Measurements from ENCODE around the gene MPHOSPH8. TPM values are rescaled to one million over a fixed set of nuclear protein-coding genes. Genes with fewer than 3 reads are reported as not detected.
"Not testable (repeated sequence)": the region's sequence is repeated elsewhere in the genome, so short reads cannot be mapped to it uniquely, and the experiment has no call there.

MPHOSPH8 gene
- total and polyA plus RNA-seq, 3 experiments from 2014 or later = 22.4 to 41.0 (median 40.8) TPM

DNA sequence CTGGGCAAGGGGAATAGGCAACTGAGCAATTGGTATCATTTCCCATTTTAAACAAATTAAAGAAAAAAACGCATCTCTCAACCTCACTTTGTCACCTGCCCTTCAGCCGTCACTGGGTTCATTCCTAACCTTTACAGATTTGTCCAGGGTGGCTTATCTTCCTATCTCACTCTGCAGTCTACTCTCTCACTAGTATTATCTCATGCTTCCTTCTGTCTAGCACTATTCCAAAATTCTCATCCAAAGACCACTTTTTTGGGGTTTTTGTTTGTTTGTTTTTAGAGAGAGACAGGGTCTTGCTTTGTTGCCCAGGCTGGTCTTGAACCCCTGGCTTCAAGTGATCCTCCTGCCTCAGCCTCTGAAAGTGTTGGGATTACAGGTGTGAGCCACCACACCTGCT, 26.7 kb upstream of the MPHOSPH8 start:
- ChIA-PET POLR2A (no interaction called here), CTCF (no interaction called here)
- Histone ChIP-seq H3K27me3 (ENCODE audit: insufficient read depth, low read length, poor library complexity, severe bottlenecking) (peaks cover 3% of the 10 kb centered on the region), H3K27ac (ENCODE audit: low read depth, low read length) (no peak overlapping the region), H3K4me1 (ENCODE audit: insufficient read depth, low read length) (no peaks in the 10 kb centered on the region), H3K36me3 (ENCODE audit: insufficient read depth, low read length) (no peaks in the 10 kb centered on the region), H3K4me3 (ENCODE audit: low read length) (no peak overlapping the region), H3K9me3 (ENCODE audit: low read length) (no peaks in the 10 kb centered on the region)
- DNase-seq = no peak
- Mint-ChIP-seq H3K9me3 (peaks cover 5 to 12% (median 10%) of the 10 kb centered on the region in 5 donors), H3K4me1 (peaks cover 1 to 7% (median 4%) of the 10 kb centered on the region in 3 donors), H3K4me3 (no peak overlapping the region), H3K27ac (no peak overlapping the region), H3K27me3 (peaks cover 35 to 48% of the 10 kb centered on the region in 2 donors), H3K36me3 (peaks cover 0 to 17% (median 2%) of the 10 kb centered on the region in 3 donors)

DNA sequence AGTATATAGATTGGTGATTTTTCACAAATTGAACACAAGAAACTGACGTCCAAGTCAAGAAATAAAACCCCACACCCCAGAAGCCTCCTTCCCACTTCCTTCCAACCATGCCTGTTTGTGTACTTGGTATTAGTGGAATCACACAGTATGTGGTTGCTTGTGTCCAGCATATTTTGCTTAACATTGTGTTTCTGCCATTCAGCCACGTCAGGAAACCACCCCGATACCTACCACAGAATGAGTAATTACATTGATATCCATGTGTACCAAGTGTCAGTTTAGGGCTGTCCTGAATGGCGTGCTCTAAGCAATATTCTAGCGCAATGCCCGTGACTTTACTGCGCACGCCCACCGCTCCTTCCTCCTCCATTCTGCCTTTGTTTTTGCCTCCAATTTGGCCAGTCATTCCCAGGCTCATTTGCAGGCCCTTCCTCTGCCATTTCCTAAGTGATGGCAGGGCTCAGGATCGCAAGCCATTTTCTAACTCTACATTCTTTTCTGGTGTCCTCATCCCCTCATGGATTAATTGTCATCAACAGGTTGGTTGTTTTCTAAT, 25.9 kb upstream of the MPHOSPH8 start:
- H3K4me1 ChIP-seq (ENCODE audit: insufficient read depth, low read length) = no peaks in the 10 kb centered on the region
- no peak overlapping the region for H3K4me3 ChIP-seq (ENCODE audit: low read length)
- H3K4me1 Mint-ChIP-seq = peaks cover under 1 to 4% (median 3%) of the 10 kb centered on the region in 3 donors
- no peak overlapping the region for H3K27ac Mint-ChIP-seq
- ChIA-PET POLR2A (no interaction called here), CTCF (no interaction called here)
- H3K36me3 ChIP-seq (ENCODE audit: insufficient read depth, low read length) = no peaks in the 10 kb centered on the region
- peaks cover under 1% of the 10 kb centered on the region for H3K27me3 ChIP-seq (ENCODE audit: insufficient read depth, low read length, poor library complexity, severe bottlenecking)
- H3K9me3 ChIP-seq (ENCODE audit: low read length) = no peaks in the 10 kb centered on the region
- H3K27ac ChIP-seq (ENCODE audit: low read depth, low read length) = no peak overlapping the region
- H3K36me3 Mint-ChIP-seq = peaks cover 0 to 17% (median 2%) of the 10 kb centered on the region in 3 donors
- peaks cover 33 to 44% of the 10 kb centered on the region in 2 donors for H3K27me3 Mint-ChIP-seq
- no peak overlapping the region for H3K4me3 Mint-ChIP-seq
- H3K9me3 Mint-ChIP-seq = peaks cover 5 to 12% (median 10%) of the 10 kb centered on the region in 5 donors
- DNase-seq = no peak

DNA sequence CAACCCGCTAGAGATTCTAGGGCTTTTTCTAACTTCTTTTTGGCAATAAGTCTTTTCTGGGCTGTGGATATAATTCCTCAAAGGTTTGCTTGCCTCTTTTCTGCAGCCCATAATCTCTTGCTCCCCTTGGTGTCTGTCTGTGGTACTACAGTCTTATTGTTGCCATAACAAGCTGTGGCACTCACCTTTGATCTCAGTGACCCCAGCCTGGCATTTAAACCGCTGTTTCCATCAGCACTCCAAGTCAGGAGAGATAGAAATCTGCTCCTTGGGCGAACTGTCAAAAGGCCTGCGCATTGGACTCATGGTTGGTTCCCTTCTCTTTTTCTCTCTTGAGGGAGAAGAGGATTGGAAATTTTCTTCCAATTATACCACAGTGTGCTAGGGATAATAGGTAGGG, 14.5 kb upstream of the MPHOSPH8 start:
- Mint-ChIP-seq H3K36me3 (peaks cover 0 to 15% (median 0%) of the 10 kb centered on the region in 3 donors), H3K4me3 (no peak overlapping the region), H3K27ac (no peak overlapping the region), H3K4me1 (no peaks in the 10 kb centered on the region), H3K27me3 (peaks cover 17 to 57% of the 10 kb centered on the region in 2 donors), H3K9me3 (peaks cover 6 to 9% (median 9%) of the 10 kb centered on the region in 5 donors)
- Histone ChIP-seq H3K36me3 (ENCODE audit: insufficient read depth, low read length) (no peaks in the 10 kb centered on the region), H3K27ac (ENCODE audit: low read depth, low read length) (no peak overlapping the region), H3K27me3 (ENCODE audit: insufficient read depth, low read length, poor library complexity, severe bottlenecking) (peaks cover 4% of the 10 kb centered on the region), H3K4me1 (ENCODE audit: insufficient read depth, low read length) (no peaks in the 10 kb centered on the region), H3K4me3 (ENCODE audit: low read length) (no peak overlapping the region), H3K9me3 (ENCODE audit: low read length) (no peaks in the 10 kb centered on the region)
- ChIA-PET POLR2A (no interaction called here), CTCF (interaction anchor here (0.6 kb wide), 1 partner anchor 103 kb away, joined by 3 read pairs; no protein-coding TSS in a partner anchor)
- no peak for DNase-seq

DNA sequence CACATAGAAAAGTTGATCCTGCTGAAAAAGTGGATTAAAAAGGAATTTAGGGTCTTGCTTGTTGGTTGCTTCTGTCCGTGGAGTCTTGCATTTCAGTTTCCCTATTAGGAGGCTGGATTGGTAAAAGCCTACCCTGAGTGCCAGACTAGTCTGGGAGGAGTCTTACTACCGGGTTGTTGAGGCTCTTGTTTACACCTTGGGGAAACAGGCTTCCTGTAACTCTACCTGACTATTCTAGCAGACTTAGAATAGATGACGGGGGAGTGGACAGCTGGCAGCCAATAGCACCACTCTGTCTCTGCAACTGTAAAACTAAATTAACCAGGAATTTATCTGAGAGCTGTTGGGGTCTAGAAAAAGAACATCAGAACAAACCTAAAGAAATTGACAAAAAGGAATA, 11.3 kb upstream of the MPHOSPH8 start:
- Mint-ChIP-seq H3K27ac (no peak overlapping the region), H3K27me3 (peaks cover 20 to 64% of the 10 kb centered on the region in 2 donors), H3K36me3 (peaks cover 0 to 12% (median 1%) of the 10 kb centered on the region in 3 donors), H3K9me3 (peaks cover 6 to 9% (median 9%) of the 10 kb centered on the region in 5 donors), H3K4me1 (no peaks in the 10 kb centered on the region), H3K4me3 (no peak overlapping the region)
- Histone ChIP-seq H3K27me3 (ENCODE audit: insufficient read depth, low read length, poor library complexity, severe bottlenecking) (peaks cover 4% of the 10 kb centered on the region), H3K9me3 (ENCODE audit: low read length) (no peaks in the 10 kb centered on the region), H3K27ac (ENCODE audit: low read depth, low read length) (no peak overlapping the region), H3K36me3 (ENCODE audit: insufficient read depth, low read length) (no peaks in the 10 kb centered on the region), H3K4me1 (ENCODE audit: insufficient read depth, low read length) (no peaks in the 10 kb centered on the region), H3K4me3 (ENCODE audit: low read length) (no peak overlapping the region)
- no peak for DNase-seq
- ChIA-PET CTCF (no interaction called here), POLR2A (no interaction called here)

DNA sequence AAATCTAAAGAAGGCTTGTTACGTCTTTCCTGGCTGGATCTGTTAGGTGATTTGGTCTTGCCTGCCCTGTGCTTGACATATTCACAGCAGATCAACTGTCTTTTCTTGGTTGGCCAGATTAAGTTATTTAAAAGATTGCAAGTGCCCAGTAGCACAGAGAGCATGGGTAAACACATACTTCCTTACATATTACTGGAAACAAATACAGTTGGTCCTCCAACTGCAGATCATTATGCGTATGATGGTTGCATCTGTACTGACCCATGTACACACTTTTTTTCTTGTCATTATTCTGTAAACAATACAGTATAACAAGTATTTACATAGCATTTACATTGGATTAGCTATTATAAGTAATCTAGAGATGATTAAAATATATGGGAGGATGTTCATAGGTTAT, 9.2 kb upstream of the MPHOSPH8 start:
- Histone ChIP-seq H3K27me3 (ENCODE audit: insufficient read depth, low read length, poor library complexity, severe bottlenecking) (peaks cover 2% of the 10 kb centered on the region), H3K36me3 (ENCODE audit: insufficient read depth, low read length) (no peaks in the 10 kb centered on the region), H3K9me3 (ENCODE audit: low read length) (no peaks in the 10 kb centered on the region), H3K4me1 (ENCODE audit: insufficient read depth, low read length) (no peaks in the 10 kb centered on the region), H3K4me3 (ENCODE audit: low read length) (no peak overlapping the region), H3K27ac (ENCODE audit: low read depth, low read length) (no peak overlapping the region)
- Mint-ChIP-seq H3K27ac (no peak overlapping the region), H3K9me3 (peaks cover 0 to 3% (median 0%) of the 10 kb centered on the region in 5 donors), H3K4me3 (no peak overlapping the region), H3K27me3 (peaks cover 18 to 57% of the 10 kb centered on the region in 2 donors), H3K36me3 (peaks cover 0 to 1% (median 0%) of the 10 kb centered on the region in 3 donors), H3K4me1 (no peaks in the 10 kb centered on the region)
- no peak for DNase-seq
- ChIA-PET CTCF (no interaction called here), POLR2A (no interaction called here)

DNA sequence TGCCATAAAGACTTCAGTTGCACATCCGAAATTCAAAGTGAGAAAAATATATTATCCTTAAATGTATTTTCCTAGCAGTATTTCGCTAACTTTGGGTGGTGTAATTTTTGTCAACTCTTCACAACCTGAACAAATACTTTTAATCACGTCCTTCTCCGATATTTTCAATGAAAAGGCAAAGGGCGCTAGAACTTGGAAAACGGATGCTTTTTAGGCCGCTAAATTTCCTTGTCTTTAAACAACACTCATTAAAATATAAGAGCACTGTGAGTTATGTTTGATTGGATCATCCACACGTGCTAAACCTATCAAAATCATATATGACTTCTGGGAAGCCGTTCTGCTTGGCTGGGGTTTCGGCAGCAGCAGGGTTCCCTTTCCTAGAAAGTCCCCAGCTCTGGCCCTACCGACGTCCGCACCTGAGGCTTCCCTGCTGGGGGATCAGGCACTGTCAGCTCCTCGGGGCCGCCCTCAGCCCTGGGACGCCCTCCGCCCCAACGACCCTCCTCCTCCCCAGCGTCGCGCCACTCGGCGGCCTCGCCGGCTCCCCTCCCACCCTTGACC, 462 bp upstream of the MPHOSPH8 start:
- no peak for DNase-seq
- ChIA-PET CTCF (interaction anchor here (1.1 kb wide), 1 partner anchor 324 kb away, joined by 4 read pairs; no protein-coding TSS in a partner anchor), POLR2A (interaction anchor here (0.6 to 1.3 kb wide), 5 partner anchors 24 to 1971 kb away, joined by 3 to 11 read pairs (median 6); partner anchors contain the start of genes MICU2 and ZMYM5)
- Histone ChIP-seq H3K4me3 (ENCODE audit: low read length) (peak overlapping the region; percentile 97), H3K27ac (ENCODE audit: low read depth, low read length) (peak overlapping the region; percentile 94), H3K36me3 (ENCODE audit: insufficient read depth, low read length) (no peaks in the 10 kb centered on the region), H3K27me3 (ENCODE audit: insufficient read depth, low read length, poor library complexity, severe bottlenecking) (no peaks in the 10 kb centered on the region), H3K9me3 (ENCODE audit: low read length) (no peaks in the 10 kb centered on the region), H3K4me1 (ENCODE audit: insufficient read depth, low read length) (peaks cover 27% of the 10 kb centered on the region)
- H3K27me3 Mint-ChIP-seq = peaks cover 0 to 5% of the 10 kb centered on the region in 2 donors
- peaks cover 34 to 40% (median 37%) of the 10 kb centered on the region in 3 donors for H3K4me1 Mint-ChIP-seq
- peak overlapping the region; percentile 90 to 100 (median 100) for H3K27ac Mint-ChIP-seq
- H3K4me3 Mint-ChIP-seq = peak overlapping the region; percentile 100
- peaks cover 0 to 12% (median 0%) of the 10 kb centered on the region in 5 donors for H3K9me3 Mint-ChIP-seq
- H3K36me3 Mint-ChIP-seq = peaks cover 3 to 30% (median 4%) of the 10 kb centered on the region in 3 donors

DNA sequence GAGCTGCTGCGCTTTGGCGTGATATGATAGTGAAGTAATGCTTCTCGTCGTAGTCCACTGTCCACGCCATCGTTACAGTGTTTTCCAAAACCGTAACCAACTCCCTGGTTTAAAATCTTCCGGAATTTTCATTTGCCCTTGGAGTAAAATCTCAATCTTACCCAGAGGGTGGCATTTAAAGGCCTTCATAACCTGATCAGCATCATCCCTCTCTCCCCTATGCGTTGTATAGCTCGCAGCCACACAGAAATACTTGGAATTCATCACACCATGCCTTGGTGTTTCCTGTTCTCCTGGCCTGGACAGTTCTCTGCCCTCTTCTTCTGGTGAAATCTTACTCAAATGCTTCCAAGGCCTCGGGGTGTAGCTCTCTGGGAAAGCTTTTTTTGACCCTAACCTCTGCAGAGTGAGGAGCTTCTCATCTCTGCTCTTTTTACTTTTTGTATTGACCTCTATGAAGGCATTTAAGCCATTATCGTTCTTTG, 839 bp downstream of the MPHOSPH8 start:
- ChIA-PET CTCF (interaction anchor here (1.1 kb wide), 1 partner anchor 184 kb away, joined by 3 read pairs; no protein-coding TSS in a partner anchor), POLR2A (interaction anchor here (0.6 to 1.1 kb wide), 2 partner anchors 111 to 148 kb away, joined by 3 read pairs; partner anchors contain the start of gene PSPC1)
- Mint-ChIP-seq H3K36me3 (peaks cover 3 to 35% (median 4%) of the 10 kb centered on the region in 3 donors), H3K27me3 (no peaks in the 10 kb centered on the region), H3K9me3 (peaks cover 0 to 12% (median 0%) of the 10 kb centered on the region in 5 donors), H3K27ac (peak overlapping the region; percentile 90 to 100 (median 100)), H3K4me1 (peaks cover 40 to 49% (median 47%) of the 10 kb centered on the region in 3 donors), H3K4me3 (peak overlapping the region; percentile 100)
- peak overlapping the region; percentile 97 for H3K4me3 ChIP-seq (ENCODE audit: low read length)
- peak overlapping the region; percentile 94 for H3K27ac ChIP-seq (ENCODE audit: low read depth, low read length)
- no peaks in the 10 kb centered on the region for H3K36me3 ChIP-seq (ENCODE audit: insufficient read depth, low read length)
- no peak for DNase-seq
- H3K9me3 ChIP-seq (ENCODE audit: low read length) = no peaks in the 10 kb centered on the region
- H3K4me1 ChIP-seq (ENCODE audit: insufficient read depth, low read length) = peaks cover 27% of the 10 kb centered on the region
- no peaks in the 10 kb centered on the region for H3K27me3 ChIP-seq (ENCODE audit: insufficient read depth, low read length, poor library complexity, severe bottlenecking)

DNA sequence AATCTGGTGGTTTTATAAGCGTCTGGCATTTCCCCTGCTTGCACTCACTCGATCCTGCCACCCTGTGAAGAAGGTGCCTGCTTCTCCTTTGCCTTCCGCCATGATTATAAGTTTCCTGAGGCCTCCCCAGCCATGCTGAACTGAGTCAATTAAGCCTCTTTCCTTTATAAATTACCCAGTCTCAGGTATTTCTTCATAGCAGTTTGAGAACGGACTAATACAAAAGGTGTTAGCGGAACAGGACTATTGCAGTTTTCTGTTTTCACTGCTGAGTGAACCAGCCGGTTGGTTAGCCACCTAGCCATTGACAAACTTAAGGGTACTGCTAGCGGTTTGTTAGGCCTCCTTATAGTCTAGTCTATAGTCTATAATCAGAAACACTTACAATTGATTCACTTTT, 2.5 kb downstream of the MPHOSPH8 start:
- DNase-seq; H3K9me3 Mint-ChIP-seq; POLR2A ChIA-PET; H3K27me3 ChIP-seq (ENCODE audit: insufficient read depth, low read length, poor library complexity, severe bottlenecking); H3K36me3 ChIP-seq (ENCODE audit: insufficient read depth, low read length); H3K27ac ChIP-seq (ENCODE audit: low read depth, low read length); H3K27me3 Mint-ChIP-seq; CTCF ChIA-PET; H3K9me3 ChIP-seq (ENCODE audit: low read length): not testable (repeated sequence)
- Mint-ChIP-seq H3K36me3 (peaks cover 4 to 36% (median 5%) of the 10 kb centered on the region in 3 donors), H3K4me1 (peaks cover 52 to 66% (median 63%) of the 10 kb centered on the region in 3 donors), H3K27ac (peak overlapping the region; percentile 20 to 90 (median 62)), H3K4me3 (peak overlapping the region; percentile 100)
- H3K4me3 ChIP-seq (ENCODE audit: low read length) = peak overlapping the region; percentile 97
- H3K4me1 ChIP-seq (ENCODE audit: insufficient read depth, low read length) = peaks cover 35% of the 10 kb centered on the region

All from CD8-positive, alpha-beta memory T cell (primary cell).